HG03378 (cell line): ENCODE data around the gene EEF1AKMT1.
"Not testable (repeated sequence)": the region's sequence is repeated elsewhere in the genome, so short reads cannot be mapped to it uniquely, and the experiment has no call there.

ENCODE experiments used
- ATAC-seq: cut with Tn5 transposase; IDR thresholded peaks from one replicate; pipeline ENCODE4 v1.9.1; 2021; ENCODE audit warnings: mild to moderate bottlenecking, moderate library complexity; ENCODE audit not compliant: unreplicated experiment

EEF1AKMT1 gene

GRCh38 chr13:20700288-20700687 lies 73.5 kb downstream of the EEF1AKMT1 start:
- ATAC-seq = no peak

- no peak for ATAC-seq
These were observed 74.0 kb downstream of the EEF1AKMT1 start for GRCh38 chr13:20699715-20700114.

GRCh38 chr13:20696073-20696472 lies 77.7 kb downstream of the EEF1AKMT1 start:
- no peak for ATAC-seq

GRCh38 chr13:20691616-20692015 lies 82.1 kb downstream of the EEF1AKMT1 start:
- ATAC-seq = no peak

- ATAC-seq = no peak
These were observed 84.5 kb downstream of the EEF1AKMT1 start for GRCh38 chr13:20689291-20689690.

GRCh38 chr13:20686863-20687579 lies 86.7 kb downstream of the EEF1AKMT1 start:
- ATAC-seq = no peak

- ATAC-seq = no peak
These were observed 87.6 kb downstream of the EEF1AKMT1 start for GRCh38 chr13:20686167-20686566.

GRCh38 chr13:20685092-20685491 lies 88.7 kb downstream of the EEF1AKMT1 start:
- no peak for ATAC-seq

GRCh38 chr13:20684546-20684945 lies 89.2 kb downstream of the EEF1AKMT1 start:
- no peak for ATAC-seq

- no peak for ATAC-seq
These were observed 89.7 kb downstream of the EEF1AKMT1 start for GRCh38 chr13:20684041-20684440.

GRCh38 chr13:20682061-20682460 lies 91.7 kb downstream of the EEF1AKMT1 start:
- ATAC-seq = no peak

GRCh38 chr13:20681481-20681880 lies 92.3 kb downstream of the EEF1AKMT1 start:
- not testable (repeated sequence) for ATAC-seq

GRCh38 chr13:20680416-20681080 lies 93.2 kb downstream of the EEF1AKMT1 start:
- ATAC-seq = no peak

- no peak for ATAC-seq
These were observed 93.9 kb downstream of the EEF1AKMT1 start for GRCh38 chr13:20679879-20680278.
